Parathyroid adenoma (tissue), 2 donors: ENCODE measurements around the gene NMRK2.

Experiments
- H2AFZ ChIP-seq: fragments of 300-600 bp; sonication (generic); one replicate; pipeline ENCODE4 v1.7.0; 2017; ENCODE audit warnings: antibody characterized with exemption, mild to moderate bottlenecking
- H3K27ac ChIP-seq: fragments of 300-600 bp; sonication (generic); one replicate; pipeline ENCODE4 v1.7.0; 2017
- H3K27me3 ChIP-seq: fragments of 300-600 bp; sonication (generic); one replicate; pipeline ENCODE4 v1.7.0; 2017; ENCODE audit warnings: low read length; ENCODE audit not compliant: control insufficient read depth, insufficient read depth
- H3K36me3 ChIP-seq: fragments of 300-600 bp; sonication (generic); one replicate; pipeline ENCODE4 v1.7.0; 2017; ENCODE audit warnings: low read length; ENCODE audit not compliant: control insufficient read depth, insufficient read depth
- H3K4me1 ChIP-seq: fragments of 300-600 bp; sonication (generic); one replicate; pipeline ENCODE4 v1.7.0; 2017; ENCODE audit warnings: control low read depth
- H3K4me2 ChIP-seq: fragments of 300-600 bp; sonication (generic); one replicate; pipeline ENCODE4 v1.7.0; 2017; ENCODE audit warnings: low read length
- H3K4me3 ChIP-seq: fragments of 300-600 bp; sonication (generic); one replicate; pipeline ENCODE4 v1.7.0; 2017; ENCODE audit warnings: low read depth, low read length
- H3K79me2 ChIP-seq: fragments of 300-600 bp; sonication (generic); one replicate; pipeline ENCODE4 v1.7.0; 2017; ENCODE audit warnings: control low read depth
- H3K9ac ChIP-seq: fragments of 300-600 bp; sonication (generic); one replicate; pipeline ENCODE4 v1.7.0; 2017; ENCODE audit warnings: mild to moderate bottlenecking
- H3K9me3 ChIP-seq: fragments of 300-600 bp; sonication (generic); one replicate; pipeline ENCODE4 v1.7.0; 2017; ENCODE audit warnings: low read length; ENCODE audit not compliant: control insufficient read depth
- CTCF ChIP-seq: fragments of 300-600 bp; sonication (generic); IDR thresholded peaks from one replicate; pipeline ENCODE4 v1.7.0; 2017; ENCODE audit warnings: antibody characterized with exemption, mild to moderate bottlenecking
- donor health status: primary hyperparathyroidism.

NMRK2 gene

DNA sequence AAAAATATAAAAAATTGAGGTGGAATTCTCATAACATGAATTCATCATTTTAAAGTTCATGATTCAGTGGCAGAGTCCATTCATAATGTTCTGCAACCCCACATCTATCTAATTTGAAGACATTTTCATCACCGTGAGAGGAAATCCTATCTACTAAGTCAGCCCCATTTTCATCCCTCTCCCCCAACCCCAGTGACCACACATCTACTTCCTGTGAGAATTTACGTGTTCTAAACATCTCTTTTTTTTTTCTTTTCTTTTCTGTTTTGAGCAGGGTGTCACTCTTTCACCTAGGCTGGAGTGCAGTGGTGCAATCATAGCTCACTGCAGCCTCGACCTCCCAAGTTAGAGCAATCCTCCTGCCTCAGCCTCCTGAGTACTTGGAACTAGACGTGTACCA lies 34.9 kb upstream of the NMRK2 start:
- no peaks in the 10 kb centered on the region for H3K9me3 ChIP-seq
- no peaks in the 10 kb centered on the region for H3K27me3 ChIP-seq
- H3K9ac ChIP-seq, result no peak overlapping the region
- no peak overlapping the region for H2AFZ ChIP-seq
- TF ChIP-seq CTCF, result no peak
- no peak overlapping the region for H3K4me2 ChIP-seq
- no peak overlapping the region for H3K27ac ChIP-seq
- no peaks in the 10 kb centered on the region for H3K4me1 ChIP-seq
- H3K36me3 ChIP-seq, result no peaks in the 10 kb centered on the region
- H3K79me2 ChIP-seq, result no peaks in the 10 kb centered on the region
- no peak overlapping the region for H3K4me3 ChIP-seq

GRCh38 chr19:3898426-3898825 lies 34.4 kb upstream of the NMRK2 start:
- no peak overlapping the region for H3K4me2 ChIP-seq
- no peaks in the 10 kb centered on the region for H3K4me1 ChIP-seq
- no peak overlapping the region for H3K4me3 ChIP-seq
- H3K36me3 ChIP-seq, result no peaks in the 10 kb centered on the region
- H3K27ac ChIP-seq, result no peak overlapping the region
- no peak overlapping the region for H2AFZ ChIP-seq
- H3K27me3 ChIP-seq, result no peaks in the 10 kb centered on the region
- no peaks in the 10 kb centered on the region for H3K9me3 ChIP-seq
- no peak overlapping the region for H3K9ac ChIP-seq
- no peak for TF ChIP-seq CTCF
- no peaks in the 10 kb centered on the region for H3K79me2 ChIP-seq

- Histone ChIP-seq H3K9me3 (no peaks in the 10 kb centered on the region), H3K27ac (no peak overlapping the region), H3K27me3 (no peaks in the 10 kb centered on the region), H2AFZ (no peak overlapping the region), H3K9ac (no peak overlapping the region), H3K4me1 (no peaks in the 10 kb centered on the region), H3K4me3 (no peak overlapping the region), H3K4me2 (no peak overlapping the region), H3K36me3 (no peaks in the 10 kb centered on the region), H3K79me2 (no peaks in the 10 kb centered on the region)
- TF ChIP-seq CTCF, result no peak
Measured at GRCh38 chr19:3899531-3900294, 33.2 kb upstream of the NMRK2 start.

DNA sequence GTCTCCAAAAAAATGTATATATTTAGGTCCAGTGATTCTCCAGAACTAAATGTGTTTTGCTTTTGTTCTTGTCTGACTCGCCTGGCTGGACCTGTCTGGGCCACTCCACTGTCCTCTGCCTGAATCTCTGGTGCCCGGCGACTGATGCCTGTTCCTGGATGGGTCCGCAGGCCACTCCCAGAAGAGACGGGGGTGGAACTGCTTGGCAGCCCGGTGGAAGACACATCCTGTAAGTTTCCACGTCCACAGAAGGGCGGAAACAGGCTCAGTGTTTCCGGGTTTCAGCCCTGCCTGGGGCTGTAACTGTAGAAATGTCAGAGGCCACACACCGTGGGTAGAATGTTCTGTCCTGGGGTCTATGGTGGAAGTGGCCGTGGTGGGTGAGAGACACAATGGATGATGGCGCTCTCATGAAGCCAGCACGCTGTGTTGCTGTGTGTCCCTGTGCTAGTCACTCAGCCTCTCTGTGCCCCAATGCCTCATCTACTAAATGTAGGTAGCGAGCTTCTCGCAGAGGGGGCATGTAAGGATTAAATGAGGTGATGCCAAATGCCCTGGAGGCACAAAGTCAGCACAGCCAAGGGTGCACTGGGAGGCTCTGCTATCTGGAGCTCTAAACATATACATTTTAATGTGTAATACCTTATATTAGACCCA lies 30.4 kb upstream of the NMRK2 start:
- Histone ChIP-seq H3K9me3 (no peaks in the 10 kb centered on the region), H3K27ac (no peak overlapping the region), H3K4me3 (no peak overlapping the region), H3K27me3 (no peaks in the 10 kb centered on the region), H3K9ac (no peak overlapping the region), H2AFZ (no peak overlapping the region), H3K4me2 (no peak overlapping the region), H3K79me2 (no peaks in the 10 kb centered on the region), H3K4me1 (no peaks in the 10 kb centered on the region), H3K36me3 (no peaks in the 10 kb centered on the region)
- no peak for TF ChIP-seq CTCF
